GM10266 (cell line): ENCODE results near the gene CYBA.

ENCODE experiments used
- DNase-seq: peaks from one replicate; pipeline ENCODE4 v3.0.0; 2012; ENCODE audit errors: extremely low spot score
- CTCF ChIP-seq: IDR thresholded peaks from 2 replicates; pipeline ENCODE4 v1.5.1; 2012; ENCODE audit warnings: mild to moderate bottlenecking, low read depth; ENCODE audit not compliant: control insufficient read depth, insufficient read depth; ENCODE audit errors: missing control alignments

CYBA gene

GRCh38 chr16:88650749-88651275 is at the start of gene CYBA:
Gene CYBA, minus strand, starts transcription at chr16:88651053. Its CDS starts 40 bp downstream, at chr16:88651013.
- no peak for TF ChIP-seq CTCF
- peak; percentile 99 for DNase-seq

- DNase-seq: no peak
Observed at GRCh38 chr16:88700322-88700635, 49.4 kb upstream of the CYBA start.

GRCh38 chr16:88699180-88699579 is 48.3 kb upstream of the CYBA start:
- DNase-seq: no peak
- no peak for TF ChIP-seq CTCF

More at GRCh38 chr16:88700322-88700635, 49.4 kb upstream of the CYBA start:
- TF ChIP-seq CTCF: no peak

- DNase-seq: no peak
- TF ChIP-seq CTCF: no peak
Observed at GRCh38 chr16:88698646-88699045, 47.8 kb upstream of the CYBA start.

GRCh38 chr16:88697831-88698615 is 47.2 kb upstream of the CYBA start:
- no peak for DNase-seq
- peak; percentile 46 for TF ChIP-seq CTCF

GRCh38 chr16:88697116-88697830 is 46.4 kb upstream of the CYBA start:
- no peak for DNase-seq
- TF ChIP-seq CTCF: no peak

- no peak for DNase-seq
- no peak for TF ChIP-seq CTCF
Observed at GRCh38 chr16:88696441-88696840, 45.6 kb upstream of the CYBA start.
